HG03064 (cell line): ENCODE results near the gene HTR2A.

Source experiments
- ATAC-seq: cut with Tn5 transposase; IDR thresholded peaks from one replicate; pipeline ENCODE4 v1.9.1; 2021; ENCODE audit warnings: low read depth; ENCODE audit not compliant: unreplicated experiment

HTR2A gene

GRCh38 chr13:46896341-46897137 is at the start of gene HTR2A:
HTR2A (minus strand) TSS chr13:46897053; CDS start chr13:46895906, 1,147 bp downstream.
- no peak for ATAC-seq

- no peak for ATAC-seq
Observed at GRCh38 chr13:46936525-46936924, 39.7 kb upstream of the HTR2A start.

GRCh38 chr13:46934749-46935148 is 37.9 kb upstream of the HTR2A start:
- ATAC-seq, result no peak

- no peak for ATAC-seq
Observed at GRCh38 chr13:46926916-46927590, 30.2 kb upstream of the HTR2A start.

GRCh38 chr13:46925486-46925885 is 28.6 kb upstream of the HTR2A start:
- no peak for ATAC-seq

- ATAC-seq, result no peak
Observed at GRCh38 chr13:46914341-46914740, 17.5 kb upstream of the HTR2A start.

GRCh38 chr13:46913757-46914156 is 16.9 kb upstream of the HTR2A start:
- no peak for ATAC-seq

- no peak for ATAC-seq
Observed at GRCh38 chr13:46909042-46909441, 12.2 kb upstream of the HTR2A start.

- ATAC-seq, result no peak
Observed at GRCh38 chr13:46908501-46908900, 11.6 kb upstream of the HTR2A start.

- no peak for ATAC-seq
Observed at GRCh38 chr13:46906405-46906804, 9.6 kb upstream of the HTR2A start.

- no peak for ATAC-seq
Observed at GRCh38 chr13:46905249-46905648, 8.4 kb upstream of the HTR2A start.

GRCh38 chr13:46903748-46904147 is 6.9 kb upstream of the HTR2A start:
- ATAC-seq, result no peak

GRCh38 chr13:46901721-46902120 is 4.9 kb upstream of the HTR2A start:
- ATAC-seq, result no peak

- ATAC-seq, result no peak
Observed at GRCh38 chr13:46899801-46900200, 2.9 kb upstream of the HTR2A start.

GRCh38 chr13:46895381-46895780 is 1.5 kb downstream of the HTR2A start:
- ATAC-seq, result no peak

GRCh38 chr13:46894568-46894967 is 2.3 kb downstream of the HTR2A start:
- ATAC-seq, result no peak

- ATAC-seq, result peak; percentile 73
Observed at GRCh38 chr13:46893798-46894560, 2.9 kb downstream of the HTR2A start.

- no peak for ATAC-seq
Observed at GRCh38 chr13:46893221-46893740, 3.6 kb downstream of the HTR2A start.

GRCh38 chr13:46885018-46885417 is 11.8 kb downstream of the HTR2A start:
- ATAC-seq, result no peak

- no peak for ATAC-seq
Observed at GRCh38 chr13:46884531-46884930, 12.3 kb downstream of the HTR2A start.

- no peak for ATAC-seq
Observed at GRCh38 chr13:46881621-46882020, 15.2 kb downstream of the HTR2A start.
